ENCODE measurements around the gene HIBCH.
"Not testable (repeated sequence)": the region's sequence is repeated elsewhere in the genome, so short reads cannot be mapped to it uniquely, and the experiment has no call there.

The HIBCH gene, protein sequence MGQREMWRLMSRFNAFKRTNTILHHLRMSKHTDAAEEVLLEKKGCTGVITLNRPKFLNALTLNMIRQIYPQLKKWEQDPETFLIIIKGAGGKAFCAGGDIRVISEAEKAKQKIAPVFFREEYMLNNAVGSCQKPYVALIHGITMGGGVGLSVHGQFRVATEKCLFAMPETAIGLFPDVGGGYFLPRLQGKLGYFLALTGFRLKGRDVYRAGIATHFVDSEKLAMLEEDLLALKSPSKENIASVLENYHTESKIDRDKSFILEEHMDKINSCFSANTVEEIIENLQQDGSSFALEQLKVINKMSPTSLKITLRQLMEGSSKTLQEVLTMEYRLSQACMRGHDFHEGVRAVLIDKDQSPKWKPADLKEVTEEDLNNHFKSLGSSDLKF

DNA sequence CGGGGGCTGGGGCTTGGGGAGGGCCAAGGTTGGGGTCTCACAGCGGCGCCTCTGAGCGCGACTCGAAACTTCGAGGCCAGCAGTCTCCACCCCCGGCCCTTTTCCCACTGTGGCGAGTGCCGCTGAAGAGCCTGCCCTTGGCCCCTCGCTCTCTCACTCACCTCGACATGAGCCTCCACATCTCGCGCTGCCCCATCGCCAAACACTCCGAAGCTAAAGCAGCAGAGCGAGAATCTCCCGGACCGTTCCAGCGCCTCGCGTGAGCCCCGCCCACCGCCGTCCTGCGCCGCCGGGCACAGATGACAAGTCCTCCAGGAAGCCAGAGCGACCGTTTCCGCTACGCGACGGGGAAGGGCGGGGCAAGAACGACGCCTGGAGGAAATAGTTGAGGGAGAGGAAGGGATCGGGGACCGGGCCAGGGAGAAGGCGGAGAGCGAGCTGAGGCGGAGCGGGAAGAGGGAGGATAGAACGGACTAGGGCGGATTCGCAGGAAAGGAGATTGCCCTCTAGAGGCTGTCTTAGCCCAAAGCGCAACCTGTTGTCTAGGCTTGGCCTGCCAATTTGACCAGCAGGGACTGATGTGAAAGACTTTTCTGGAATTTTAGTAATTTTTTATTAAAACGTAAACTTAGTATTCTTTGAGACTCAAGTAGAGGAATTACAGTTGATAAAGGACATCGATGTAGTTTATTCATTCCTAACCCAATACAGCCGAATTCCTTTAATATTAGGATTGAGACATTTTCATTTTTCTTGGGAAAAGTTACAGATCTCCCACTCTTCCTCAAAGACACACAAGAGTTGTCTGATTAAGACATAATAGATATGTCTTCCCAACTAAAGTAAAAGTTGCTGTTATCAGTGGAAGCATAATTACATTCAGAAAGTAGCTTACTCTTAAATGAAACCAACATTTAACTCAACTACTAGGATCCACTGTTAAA, at the start of gene HIBCH:
Gene HIBCH, minus strand, starts transcription at position 272 of the 944 bp plus-strand sequence. Its CDS starts 76 bp downstream, at position 196.
- H3K9me3 Mint-ChIP-seq: no peaks in the 10 kb centered on the region
- H3K4me1 Mint-ChIP-seq (ENCODE audit: low read depth): peaks cover 36% of the 10 kb centered on the region
- H3K36me3 Mint-ChIP-seq (ENCODE audit: low read depth): peaks cover 7% of the 10 kb centered on the region
- peak within 1 kb of the TSS; percentile 95 for H3K4me3 Mint-ChIP-seq
- no peaks in the 10 kb centered on the region for H3K27me3 Mint-ChIP-seq (ENCODE audit: low read depth)
- H3K27ac Mint-ChIP-seq: peak within 1 kb of the TSS; percentile 95

DNA sequence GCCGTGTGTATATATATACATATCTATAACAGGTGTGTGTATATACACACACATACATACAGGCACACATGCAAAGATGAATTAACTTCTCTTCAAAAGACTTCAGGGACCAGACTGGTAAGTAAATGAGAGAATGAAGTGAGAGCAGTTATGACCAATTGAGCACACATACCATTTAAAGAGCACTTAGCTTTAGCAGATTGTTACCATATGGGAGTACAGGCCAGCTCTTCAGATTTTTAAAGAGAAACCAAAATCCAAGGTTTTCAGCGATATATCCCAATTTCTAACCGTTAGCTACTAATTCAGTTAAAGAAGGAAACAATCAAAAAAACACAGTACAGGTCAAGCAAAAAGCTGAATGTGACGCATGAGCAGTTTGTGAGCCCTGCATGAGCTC, 47.5 kb upstream of the HIBCH start:
- Mint-ChIP-seq H3K4me3 (no peak overlapping the region), H3K9me3 (no peaks in the 10 kb centered on the region), H3K4me1 (ENCODE audit: low read depth) (peaks cover 1% of the 10 kb centered on the region), H3K27ac (no peak overlapping the region), H3K27me3 (ENCODE audit: low read depth) (no peaks in the 10 kb centered on the region), H3K36me3 (ENCODE audit: low read depth) (peaks cover 7% of the 10 kb centered on the region)

DNA sequence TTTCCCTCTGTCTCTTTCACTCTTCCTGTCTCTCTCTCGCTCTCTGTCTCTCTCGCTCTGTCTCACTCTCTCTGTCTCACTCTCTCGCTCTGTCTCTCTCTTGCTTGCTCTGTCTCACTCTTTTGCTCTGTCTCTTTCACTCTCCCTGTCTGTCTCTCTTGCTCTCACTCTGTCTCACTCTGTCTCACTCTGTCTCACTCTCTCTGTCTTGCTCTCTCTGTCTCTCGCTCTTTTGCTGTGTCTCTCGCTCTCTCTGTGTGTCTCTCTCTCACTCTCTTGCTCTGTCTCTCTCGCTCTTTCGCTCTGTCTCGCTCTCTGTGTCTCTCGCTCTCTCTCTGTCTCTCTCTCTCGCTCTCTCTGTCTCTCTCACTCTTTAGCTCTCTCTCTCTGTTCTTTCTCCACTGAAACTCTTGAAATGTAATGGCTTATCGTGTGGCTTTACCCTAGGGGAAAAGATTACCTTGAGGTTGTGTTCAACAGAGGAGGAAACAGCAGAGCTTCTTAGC, 46.7 kb upstream of the HIBCH start:
- Mint-ChIP-seq H3K4me1 (ENCODE audit: low read depth) (peaks cover 6% of the 10 kb centered on the region), H3K36me3 (ENCODE audit: low read depth) (peaks cover 7% of the 10 kb centered on the region)

DNA sequence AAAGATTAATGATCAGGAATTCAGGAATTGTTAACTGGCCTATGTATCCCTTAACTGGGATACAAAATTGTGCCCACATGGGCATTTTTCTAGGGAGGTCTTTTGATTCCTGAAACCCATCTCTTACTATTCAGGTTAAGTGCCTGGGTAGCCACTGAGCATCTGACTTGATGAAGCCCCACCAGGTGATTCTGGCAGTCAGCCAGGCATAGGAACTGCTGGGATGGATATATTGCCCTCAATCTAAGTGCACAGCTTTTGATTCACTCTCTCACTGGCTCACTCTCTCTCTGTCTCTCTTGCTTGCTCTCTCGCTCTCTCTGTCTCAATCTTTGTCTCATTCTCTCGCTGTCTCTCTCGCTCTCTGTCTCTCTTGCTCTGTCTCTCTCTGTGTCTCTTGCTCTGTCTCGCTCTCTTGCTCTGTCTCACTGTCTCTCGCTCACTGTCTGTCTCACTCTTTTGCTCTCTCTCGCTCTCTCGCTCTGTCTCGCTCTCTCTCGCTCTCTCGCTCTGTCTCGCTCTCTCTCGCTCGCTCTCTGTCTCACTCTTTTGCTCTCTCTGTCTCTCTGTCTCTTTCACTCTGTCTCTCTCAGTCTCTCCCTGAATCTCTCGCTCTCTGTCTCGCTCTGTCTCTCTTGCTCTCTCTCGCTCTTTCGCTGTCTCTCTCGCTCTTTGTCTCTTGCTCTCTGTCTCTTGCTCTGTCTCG, 46.0 kb upstream of the HIBCH start:
- no peak overlapping the region for H3K4me3 Mint-ChIP-seq
- H3K9me3 Mint-ChIP-seq: no peaks in the 10 kb centered on the region
- peaks cover 7% of the 10 kb centered on the region for H3K36me3 Mint-ChIP-seq (ENCODE audit: low read depth)
- H3K27ac Mint-ChIP-seq: no peak overlapping the region
- H3K27me3 Mint-ChIP-seq (ENCODE audit: low read depth): no peaks in the 10 kb centered on the region
- peaks cover 9% of the 10 kb centered on the region for H3K4me1 Mint-ChIP-seq (ENCODE audit: low read depth)

More for the DNA sequence above, 46.7 kb upstream of the HIBCH start:
- H3K27me3 Mint-ChIP-seq (ENCODE audit: low read depth): no peaks in the 10 kb centered on the region
- no peak overlapping the region for H3K4me3 Mint-ChIP-seq
- H3K9me3 Mint-ChIP-seq: no peaks in the 10 kb centered on the region
- no peak overlapping the region for H3K27ac Mint-ChIP-seq

DNA sequence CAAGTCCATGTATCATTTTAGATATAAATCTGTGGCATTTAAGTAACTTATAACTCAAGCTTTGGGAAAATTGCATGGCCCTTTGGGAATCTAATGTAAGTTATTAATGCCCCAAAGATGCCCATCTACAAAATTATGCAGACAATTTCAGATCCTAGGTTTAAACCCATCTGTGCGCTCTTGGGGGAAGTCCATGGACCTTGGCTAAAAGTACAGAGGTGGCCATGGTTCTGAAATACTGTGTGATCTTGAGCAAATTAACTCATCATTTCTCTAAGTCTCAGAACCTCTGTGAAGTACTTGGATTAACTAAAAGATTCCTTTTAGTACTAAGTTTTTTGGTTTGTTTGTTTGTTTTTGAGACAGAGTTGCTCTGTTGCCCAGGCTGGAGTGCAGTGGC, 43.3 kb upstream of the HIBCH start:
- H3K9me3 Mint-ChIP-seq: no peaks in the 10 kb centered on the region
- H3K4me3 Mint-ChIP-seq: no peak overlapping the region
- no peaks in the 10 kb centered on the region for H3K27me3 Mint-ChIP-seq (ENCODE audit: low read depth)
- peaks cover 20% of the 10 kb centered on the region for H3K4me1 Mint-ChIP-seq (ENCODE audit: low read depth)
- no peak overlapping the region for H3K27ac Mint-ChIP-seq
- H3K36me3 Mint-ChIP-seq (ENCODE audit: low read depth): peaks cover 5% of the 10 kb centered on the region

DNA sequence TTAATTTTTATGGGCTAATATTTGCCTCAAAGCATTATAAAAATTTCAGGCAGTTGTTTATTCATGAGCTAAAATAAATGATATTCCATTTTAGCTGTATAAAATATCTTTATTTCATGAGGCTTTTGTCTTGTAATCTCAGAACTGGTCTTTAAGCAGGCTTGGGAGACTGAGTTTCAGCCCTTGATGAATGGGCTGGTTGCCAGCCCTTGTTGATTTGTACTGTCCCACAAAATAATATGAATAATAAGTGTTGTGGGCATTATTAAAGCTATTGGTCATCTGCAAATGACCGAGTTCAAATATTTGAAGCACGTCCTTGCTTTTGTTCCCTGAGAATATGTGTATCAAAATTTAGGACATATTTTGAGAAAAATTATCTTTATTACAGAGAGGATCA, 41.9 kb upstream of the HIBCH start:
- Mint-ChIP-seq H3K4me3 (no peak overlapping the region), H3K9me3 (no peaks in the 10 kb centered on the region), H3K36me3 (ENCODE audit: low read depth) (peaks cover 2% of the 10 kb centered on the region), H3K27ac (no peak overlapping the region), H3K4me1 (ENCODE audit: low read depth) (peaks cover 20% of the 10 kb centered on the region), H3K27me3 (ENCODE audit: low read depth) (no peaks in the 10 kb centered on the region)

DNA sequence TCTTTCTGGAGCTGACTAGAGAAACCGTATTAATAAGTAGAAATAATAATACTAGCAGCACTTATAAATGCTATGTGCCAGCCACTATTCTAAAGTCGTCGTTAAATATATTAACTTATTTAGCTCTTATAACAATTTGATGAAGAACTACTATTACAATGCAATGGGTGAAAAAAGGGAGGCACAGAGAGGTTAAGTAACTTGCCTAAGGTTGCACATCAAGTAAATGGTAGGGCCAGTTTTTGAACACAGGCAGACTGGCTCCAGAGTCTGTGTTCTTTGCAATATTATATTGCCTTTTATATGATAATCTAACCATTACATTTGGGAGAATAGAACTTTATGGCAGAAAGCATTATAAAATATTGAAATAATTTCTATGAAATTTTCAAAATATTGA, 41.3 kb upstream of the HIBCH start:
- Mint-ChIP-seq H3K27ac (no peak overlapping the region), H3K4me3 (no peak overlapping the region), H3K36me3 (ENCODE audit: low read depth) (peaks cover 2% of the 10 kb centered on the region), H3K4me1 (ENCODE audit: low read depth) (peaks cover 20% of the 10 kb centered on the region), H3K9me3 (no peaks in the 10 kb centered on the region), H3K27me3 (ENCODE audit: low read depth) (no peaks in the 10 kb centered on the region)

DNA sequence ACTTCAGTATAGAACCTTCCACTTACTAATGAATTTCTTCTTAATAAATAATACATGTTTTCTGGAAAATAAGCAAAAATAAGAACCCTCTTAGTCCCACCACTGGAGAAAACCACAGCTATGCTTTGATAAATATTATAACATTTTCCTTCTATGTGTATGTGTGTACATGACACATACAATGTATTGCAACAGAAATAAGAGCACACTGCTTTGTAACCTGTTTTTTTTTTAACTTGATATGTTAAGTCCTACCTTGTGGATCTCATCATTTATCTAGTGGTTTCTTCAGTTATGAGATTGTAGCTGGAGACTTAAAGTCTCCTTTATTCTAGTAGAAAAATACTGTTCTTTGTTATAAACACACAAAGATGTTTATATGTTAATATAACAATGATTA, 40.9 kb upstream of the HIBCH start:
- Mint-ChIP-seq H3K36me3 (ENCODE audit: low read depth) (peaks cover 2% of the 10 kb centered on the region), H3K4me3 (peak overlapping the region; percentile 91), H3K4me1 (ENCODE audit: low read depth) (peaks cover 20% of the 10 kb centered on the region), H3K27ac (peak overlapping the region; percentile 88), H3K27me3 (ENCODE audit: low read depth) (no peaks in the 10 kb centered on the region), H3K9me3 (no peaks in the 10 kb centered on the region)

DNA sequence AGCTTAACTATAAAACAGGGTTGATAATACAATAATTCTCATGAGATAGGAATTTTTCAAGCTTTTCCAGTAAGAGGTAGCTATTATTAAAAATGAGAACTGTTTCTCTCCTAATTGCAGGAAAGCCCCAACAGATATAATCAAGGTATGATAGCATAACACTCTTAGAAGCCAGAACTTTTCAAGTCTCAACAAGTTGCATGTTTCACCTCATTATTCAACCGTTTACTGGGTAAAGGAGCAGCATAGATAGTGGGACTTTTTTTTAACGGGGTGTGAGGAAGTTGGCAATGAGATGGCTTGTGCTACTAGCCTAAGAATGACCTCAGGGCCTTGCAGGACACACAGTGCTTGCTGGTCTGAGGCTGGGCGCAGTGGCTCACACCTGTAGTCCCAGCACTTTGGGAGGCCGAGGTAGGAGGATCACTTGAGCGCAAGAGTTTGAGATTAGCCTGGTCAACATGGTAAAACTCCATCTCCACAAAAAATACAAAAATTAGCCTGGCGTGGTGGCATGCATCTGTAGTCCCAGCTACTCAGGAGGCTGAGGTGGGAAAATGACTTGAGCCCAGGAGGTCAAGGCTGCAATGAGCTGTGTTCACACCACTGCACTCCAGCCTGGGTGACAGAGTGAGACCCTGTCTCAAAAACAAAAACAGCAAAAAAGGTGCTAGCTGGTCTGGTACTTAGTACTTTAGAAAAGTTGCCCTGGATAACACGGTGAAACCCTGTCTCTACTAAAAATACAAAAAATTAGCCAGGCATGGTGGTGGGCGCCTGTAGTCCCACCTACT, 39.2 kb upstream of the HIBCH start:
- H3K27ac Mint-ChIP-seq: peak overlapping the region; percentile 36
- not testable (repeated sequence) for H3K36me3 Mint-ChIP-seq (ENCODE audit: low read depth); H3K4me3 Mint-ChIP-seq; H3K27me3 Mint-ChIP-seq (ENCODE audit: low read depth); H3K9me3 Mint-ChIP-seq
- peaks cover 21% of the 10 kb centered on the region for H3K4me1 Mint-ChIP-seq (ENCODE audit: low read depth)

DNA sequence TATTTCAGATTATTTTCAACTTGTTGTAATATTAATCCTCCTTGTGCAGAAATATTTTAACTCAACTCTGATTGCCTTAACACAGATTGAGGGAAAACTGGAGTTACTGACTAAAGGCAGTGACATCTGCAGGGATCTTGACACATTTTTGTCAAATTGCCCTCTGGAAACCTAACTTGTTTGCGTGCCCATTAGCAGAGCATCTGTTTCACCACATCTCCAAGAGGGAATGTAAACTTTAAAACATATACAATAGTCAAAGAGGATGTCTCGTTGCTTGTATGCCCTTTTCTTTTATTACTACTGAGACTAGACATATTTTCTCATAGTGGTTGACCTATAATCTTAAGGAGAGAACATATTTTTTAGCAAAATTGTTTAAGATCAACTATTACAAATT, 38.0 kb upstream of the HIBCH start:
- no peak overlapping the region for H3K27ac Mint-ChIP-seq
- no peak overlapping the region for H3K4me3 Mint-ChIP-seq
- no peaks in the 10 kb centered on the region for H3K27me3 Mint-ChIP-seq (ENCODE audit: low read depth)
- no peaks in the 10 kb centered on the region for H3K36me3 Mint-ChIP-seq (ENCODE audit: low read depth)
- peaks cover 22% of the 10 kb centered on the region for H3K4me1 Mint-ChIP-seq (ENCODE audit: low read depth)
- H3K9me3 Mint-ChIP-seq: no peaks in the 10 kb centered on the region

DNA sequence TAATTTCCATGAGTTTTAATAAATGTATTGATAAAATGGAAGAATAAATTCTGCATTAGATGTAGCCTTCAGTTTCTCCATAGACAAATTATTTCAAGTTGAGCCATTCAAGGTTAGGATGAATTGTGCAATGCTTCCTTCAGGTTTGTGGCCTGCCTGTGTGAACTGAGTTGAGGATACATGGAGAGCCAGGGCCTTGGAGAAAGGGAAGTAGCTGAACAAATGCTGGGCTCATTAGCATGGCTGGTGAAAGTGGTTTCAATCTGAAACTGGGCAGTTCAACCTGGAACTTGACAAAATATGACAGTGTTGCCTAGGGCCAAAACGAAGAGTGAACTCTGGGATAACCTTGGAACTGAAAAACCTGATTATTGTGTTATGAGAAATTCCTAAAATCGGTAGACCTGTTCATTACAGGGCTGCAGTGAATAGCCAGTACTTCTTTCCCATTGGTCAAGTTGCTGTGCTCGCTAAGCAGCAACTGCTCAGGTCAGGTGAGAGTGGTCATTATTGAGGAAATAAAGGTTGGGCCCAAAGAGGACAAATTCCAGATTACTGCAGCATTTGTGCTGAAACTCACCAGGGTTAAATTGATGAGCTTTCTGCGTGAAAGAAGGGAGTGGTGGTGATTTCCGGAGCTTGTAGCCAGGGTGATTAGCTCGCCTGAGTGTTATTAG, 36.5 kb upstream of the HIBCH start:
- no peaks in the 10 kb centered on the region for H3K36me3 Mint-ChIP-seq (ENCODE audit: low read depth)
- no peaks in the 10 kb centered on the region for H3K27me3 Mint-ChIP-seq (ENCODE audit: low read depth)
- H3K27ac Mint-ChIP-seq: no peak overlapping the region
- H3K4me1 Mint-ChIP-seq (ENCODE audit: low read depth): peaks cover 16% of the 10 kb centered on the region
- H3K9me3 Mint-ChIP-seq: no peaks in the 10 kb centered on the region
- H3K4me3 Mint-ChIP-seq: no peak overlapping the region

DNA sequence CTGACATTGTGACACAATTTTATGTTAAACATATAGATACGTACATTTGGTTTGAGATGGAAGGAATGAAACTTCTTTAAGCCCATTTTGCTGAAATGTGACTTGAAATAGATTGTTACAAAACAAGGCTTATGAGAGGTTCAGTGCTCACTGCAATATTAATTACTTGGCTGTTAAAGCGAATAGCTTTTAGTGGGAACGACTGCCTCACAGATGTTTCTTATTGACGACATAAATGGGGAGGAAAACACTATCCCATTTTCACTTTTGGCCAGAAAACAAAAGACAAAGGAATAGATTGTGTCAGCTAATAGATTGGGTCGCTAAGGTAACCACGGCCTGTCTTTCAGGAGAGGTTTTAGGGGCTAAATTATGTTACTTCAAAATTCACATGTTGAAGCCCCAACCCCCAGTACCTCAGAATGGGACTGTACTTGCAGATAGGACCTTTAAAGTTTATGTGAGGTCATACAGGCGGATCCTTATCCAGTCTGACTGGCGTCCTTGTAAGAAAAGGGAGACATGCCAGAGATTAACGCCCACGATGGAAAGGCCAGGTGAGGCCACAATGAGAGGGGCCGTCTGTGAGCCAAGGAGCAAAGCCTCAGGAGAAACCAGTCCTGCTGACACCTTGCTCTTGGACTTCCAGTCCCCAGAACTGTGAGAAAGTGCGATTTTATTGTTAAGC, 34.5 kb upstream of the HIBCH start:
- Mint-ChIP-seq H3K9me3 (no peaks in the 10 kb centered on the region), H3K4me1 (ENCODE audit: low read depth) (peaks cover 2% of the 10 kb centered on the region), H3K27ac (no peak overlapping the region), H3K4me3 (no peak overlapping the region), H3K27me3 (ENCODE audit: low read depth) (no peaks in the 10 kb centered on the region), H3K36me3 (ENCODE audit: low read depth) (no peaks in the 10 kb centered on the region)

DNA sequence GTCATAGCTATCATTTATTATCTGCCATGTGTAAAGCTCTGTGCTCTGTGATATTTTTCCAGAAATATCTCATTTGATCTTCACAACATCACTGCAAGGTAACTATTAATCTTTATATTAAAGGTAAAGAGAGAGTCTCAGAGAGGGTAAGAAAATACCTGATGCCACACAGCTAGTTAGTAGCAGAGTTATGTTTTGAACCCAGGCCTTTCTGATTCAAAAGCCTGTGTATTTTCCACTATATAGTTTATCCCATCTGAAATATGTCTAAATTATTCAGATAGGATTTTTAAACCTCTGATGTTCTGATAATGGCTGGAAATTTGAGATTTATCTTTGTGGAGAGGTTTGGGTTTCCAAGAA, 33.9 kb upstream of the HIBCH start:
- H3K9me3 Mint-ChIP-seq: no peaks in the 10 kb centered on the region
- no peak overlapping the region for H3K4me3 Mint-ChIP-seq
- peaks cover 2% of the 10 kb centered on the region for H3K4me1 Mint-ChIP-seq (ENCODE audit: low read depth)
- H3K27ac Mint-ChIP-seq: no peak overlapping the region
- H3K36me3 Mint-ChIP-seq (ENCODE audit: low read depth): peaks cover under 1% of the 10 kb centered on the region
- no peaks in the 10 kb centered on the region for H3K27me3 Mint-ChIP-seq (ENCODE audit: low read depth)

Measured in T-helper 1 cell treated with Interleukin-12 subunit alpha and Interleukin-12 subunit beta and Interleukin-4 antibody, amounts not matched to agents 30 μg/mL and 1 μg/mL, for 36 hours (primary cell).